CD4-positive, alpha-beta T cell treated with Interleukin-10 for 1 hour (primary cell): ENCODE measurements around the gene BOLA2.
A peak's percentile ranks its signal among the peaks of the same experiment; 100 is the strongest.
"Not testable (repeated sequence)": the region's sequence is repeated elsewhere in the genome, so short reads cannot be mapped to it uniquely, and the experiment has no call there.

Source experiments
- DNase-seq: peaks from one replicate; pipeline ENCODE4 v3.0.0-alpha.2; 2020

BOLA2 gene

GRCh38 chr16:29454269-29454668 is at the start of gene BOLA2, which contains the start of gene SLX1B:
TSS of gene BOLA2 (minus strand) at chr16:29454351. CDS start at chr16:29454253, 98 bp downstream.
TSS of gene SLX1B (plus strand) at chr16:29454533.
- not testable (repeated sequence) for DNase-seq

- peak; percentile 0 for DNase-seq
These were observed 28.1 kb upstream of the BOLA2 start for GRCh38 chr16:29482276-29482675.

- not testable (repeated sequence) for DNase-seq
These were observed 17.9 kb upstream of the BOLA2 start for GRCh38 chr16:29472065-29472464.

GRCh38 chr16:29469660-29470059 is 15.5 kb upstream of the BOLA2 start:
- peak; percentile 73 for DNase-seq

- DNase-seq, result not testable (repeated sequence)
These were observed 13.7 kb upstream of the BOLA2 start for GRCh38 chr16:29467654-29468366.

GRCh38 chr16:29466904-29467303 is 12.8 kb upstream of the BOLA2 start:
- not testable (repeated sequence) for DNase-seq

- not testable (repeated sequence) for DNase-seq
These were observed 12.1 kb upstream of the BOLA2 start for GRCh38 chr16:29465985-29466824.

GRCh38 chr16:29460647-29461030 is 6.5 kb upstream of the BOLA2 start:
- not testable (repeated sequence) for DNase-seq

GRCh38 chr16:29459706-29460646 is 5.8 kb upstream of the BOLA2 start, which contains the start of gene SULT1A4:
TSS of gene SULT1A4 (plus strand) at chr16:29459913. CDS start at chr16:29461386, 1,473 bp downstream.
- not testable (repeated sequence) for DNase-seq

GRCh38 chr16:29457660-29458059 is 3.5 kb upstream of the BOLA2 start:
- DNase-seq, result not testable (repeated sequence)

- not testable (repeated sequence) for DNase-seq
These were observed 677 bp upstream of the BOLA2 start for GRCh38 chr16:29454828-29455227.

- not testable (repeated sequence) for DNase-seq
These were observed 397 bp downstream of the BOLA2 start for GRCh38 chr16:29453754-29454153.

- DNase-seq, result not testable (repeated sequence)
These were observed 28.8 kb downstream of the BOLA2 start for GRCh38 chr16:29425390-29425789.

- DNase-seq, result not testable (repeated sequence)
These were observed 30.6 kb downstream of the BOLA2 start for GRCh38 chr16:29423587-29423986.

GRCh38 chr16:29405249-29405648 is 48.9 kb downstream of the BOLA2 start:
- not testable (repeated sequence) for DNase-seq
